ENCODE measurements around the gene ZDHHC4. TPM values are rescaled to one million over a fixed set of nuclear protein-coding genes. Genes with fewer than 3 reads are reported as not detected.

ZDHHC4 gene
- total and polyA plus RNA-seq, 9 of the 15 experiments (the other 6 are each of a cell fraction or from before 2014, with no cell fraction given): 33.4 to 106 (median 58.3) TPM

DNA sequence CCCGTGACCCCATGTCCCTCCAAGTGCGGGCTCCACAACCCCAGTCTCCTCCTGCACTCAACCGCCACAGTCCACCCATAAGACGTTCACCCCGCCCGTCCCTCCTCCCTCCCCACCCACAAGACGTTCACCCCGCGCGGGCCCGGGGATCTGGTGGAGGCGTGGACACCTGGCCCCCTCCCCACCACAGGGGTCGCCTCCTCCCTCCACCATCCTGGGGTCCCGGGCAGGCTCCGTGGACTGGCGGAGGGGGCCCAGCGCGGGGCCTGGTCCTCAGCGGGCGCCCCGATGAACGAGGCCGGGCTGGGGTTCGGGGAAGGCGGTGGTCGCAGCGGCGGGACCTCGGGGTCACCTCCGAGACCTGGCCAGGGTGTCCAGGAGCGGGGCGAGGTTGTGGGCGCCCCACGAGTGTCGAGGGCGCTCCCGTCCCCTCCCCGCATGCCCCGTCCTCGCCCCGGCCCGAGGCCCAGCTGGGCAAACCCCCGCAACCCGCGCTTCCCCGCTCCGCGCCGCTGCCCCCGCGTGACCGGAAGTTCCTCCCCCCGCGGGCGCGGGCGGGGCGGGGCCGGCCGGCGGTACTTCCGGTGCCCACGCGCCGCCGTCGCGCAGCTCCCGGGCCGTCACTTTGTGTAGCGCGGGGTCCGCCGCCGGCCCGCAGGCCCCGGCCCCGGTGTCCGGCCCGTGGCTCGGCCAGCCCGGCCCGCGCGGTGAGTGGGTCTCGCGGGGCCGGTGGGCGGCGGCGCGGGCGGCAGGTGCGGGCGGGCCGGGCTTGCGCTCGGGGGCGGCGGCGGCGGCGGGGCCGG, 59.7 kb downstream of the ZDHHC4 start, which contains the start of gene ZNF316 (continued):
- TF ChIP-seq, protein P1, sequence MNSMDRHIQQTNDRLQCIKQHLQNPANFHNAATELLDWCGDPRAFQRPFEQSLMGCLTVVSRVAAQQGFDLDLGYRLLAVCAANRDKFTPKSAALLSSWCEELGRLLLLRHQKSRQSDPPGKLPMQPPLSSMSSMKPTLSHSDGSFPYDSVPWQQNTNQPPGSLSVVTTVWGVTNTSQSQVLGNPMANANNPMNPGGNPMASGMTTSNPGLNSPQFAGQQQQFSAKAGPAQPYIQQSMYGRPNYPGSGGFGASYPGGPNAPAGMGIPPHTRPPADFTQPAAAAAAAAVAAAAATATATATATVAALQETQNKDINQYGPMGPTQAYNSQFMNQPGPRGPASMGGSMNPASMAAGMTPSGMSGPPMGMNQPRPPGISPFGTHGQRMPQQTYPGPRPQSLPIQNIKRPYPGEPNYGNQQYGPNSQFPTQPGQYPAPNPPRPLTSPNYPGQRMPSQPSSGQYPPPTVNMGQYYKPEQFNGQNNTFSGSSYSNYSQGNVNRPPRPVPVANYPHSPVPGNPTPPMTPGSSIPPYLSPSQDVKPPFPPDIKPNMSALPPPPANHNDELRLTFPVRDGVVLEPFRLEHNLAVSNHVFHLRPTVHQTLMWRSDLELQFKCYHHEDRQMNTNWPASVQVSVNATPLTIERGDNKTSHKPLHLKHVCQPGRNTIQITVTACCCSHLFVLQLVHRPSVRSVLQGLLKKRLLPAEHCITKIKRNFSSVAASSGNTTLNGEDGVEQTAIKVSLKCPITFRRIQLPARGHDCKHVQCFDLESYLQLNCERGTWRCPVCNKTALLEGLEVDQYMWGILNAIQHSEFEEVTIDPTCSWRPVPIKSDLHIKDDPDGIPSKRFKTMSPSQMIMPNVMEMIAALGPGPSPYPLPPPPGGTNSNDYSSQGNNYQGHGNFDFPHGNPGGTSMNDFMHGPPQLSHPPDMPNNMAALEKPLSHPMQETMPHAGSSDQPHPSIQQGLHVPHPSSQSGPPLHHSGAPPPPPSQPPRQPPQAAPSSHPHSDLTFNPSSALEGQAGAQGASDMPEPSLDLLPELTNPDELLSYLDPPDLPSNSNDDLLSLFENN (IDR thresholded peaks at IDR 0.05; ENCODE audit: low read depth in 2 of 2, low read length in 2 of 2): no peak
- TF ChIP-seq JUN (IDR thresholded peaks at IDR 0.05; ENCODE audit: borderline replicate concordance, low read depth, low read length) (no peak), JUN (CRISPR knock-in tag; IDR thresholded peaks at IDR 0.05; ENCODE audit: borderline replicate concordance) (no peak), FOXJ2 (tag; IDR thresholded peaks at IDR 0.05) (no peak), RBM17 (IDR thresholded peaks at IDR 0.05; ENCODE audit: borderline replicate concordance, low read depth, low read length) (no peak), ZNF165 (CRISPR knock-in tag; IDR thresholded peaks at IDR 0.05; ENCODE audit: borderline replicate concordance) (no peak), ZNF830 (CRISPR knock-in tag; IDR thresholded peaks at IDR 0.05) (no peak), SMARCC2 (IDR thresholded peaks at IDR 0.05; ENCODE audit: low read depth) (no peak), BCL6 (CRISPR knock-in tag; IDR thresholded peaks at IDR 0.05) (no peak), RNF2 (IDR thresholded peaks at IDR 0.05) (no peak), ZNF764 (CRISPR knock-in tag; IDR thresholded peaks at IDR 0.05; ENCODE audit: low read depth) (no peak)
- TF ChIP-seq, protein P2, sequence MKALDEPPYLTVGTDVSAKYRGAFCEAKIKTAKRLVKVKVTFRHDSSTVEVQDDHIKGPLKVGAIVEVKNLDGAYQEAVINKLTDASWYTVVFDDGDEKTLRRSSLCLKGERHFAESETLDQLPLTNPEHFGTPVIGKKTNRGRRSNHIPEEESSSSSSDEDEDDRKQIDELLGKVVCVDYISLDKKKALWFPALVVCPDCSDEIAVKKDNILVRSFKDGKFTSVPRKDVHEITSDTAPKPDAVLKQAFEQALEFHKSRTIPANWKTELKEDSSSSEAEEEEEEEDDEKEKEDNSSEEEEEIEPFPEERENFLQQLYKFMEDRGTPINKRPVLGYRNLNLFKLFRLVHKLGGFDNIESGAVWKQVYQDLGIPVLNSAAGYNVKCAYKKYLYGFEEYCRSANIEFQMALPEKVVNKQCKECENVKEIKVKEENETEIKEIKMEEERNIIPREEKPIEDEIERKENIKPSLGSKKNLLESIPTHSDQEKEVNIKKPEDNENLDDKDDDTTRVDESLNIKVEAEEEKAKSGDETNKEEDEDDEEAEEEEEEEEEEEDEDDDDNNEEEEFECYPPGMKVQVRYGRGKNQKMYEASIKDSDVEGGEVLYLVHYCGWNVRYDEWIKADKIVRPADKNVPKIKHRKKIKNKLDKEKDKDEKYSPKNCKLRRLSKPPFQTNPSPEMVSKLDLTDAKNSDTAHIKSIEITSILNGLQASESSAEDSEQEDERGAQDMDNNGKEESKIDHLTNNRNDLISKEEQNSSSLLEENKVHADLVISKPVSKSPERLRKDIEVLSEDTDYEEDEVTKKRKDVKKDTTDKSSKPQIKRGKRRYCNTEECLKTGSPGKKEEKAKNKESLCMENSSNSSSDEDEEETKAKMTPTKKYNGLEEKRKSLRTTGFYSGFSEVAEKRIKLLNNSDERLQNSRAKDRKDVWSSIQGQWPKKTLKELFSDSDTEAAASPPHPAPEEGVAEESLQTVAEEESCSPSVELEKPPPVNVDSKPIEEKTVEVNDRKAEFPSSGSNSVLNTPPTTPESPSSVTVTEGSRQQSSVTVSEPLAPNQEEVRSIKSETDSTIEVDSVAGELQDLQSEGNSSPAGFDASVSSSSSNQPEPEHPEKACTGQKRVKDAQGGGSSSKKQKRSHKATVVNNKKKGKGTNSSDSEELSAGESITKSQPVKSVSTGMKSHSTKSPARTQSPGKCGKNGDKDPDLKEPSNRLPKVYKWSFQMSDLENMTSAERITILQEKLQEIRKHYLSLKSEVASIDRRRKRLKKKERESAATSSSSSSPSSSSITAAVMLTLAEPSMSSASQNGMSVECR (CRISPR knock-in tag; IDR thresholded peaks at IDR 0.05): 0 out of 2 replicates have a peak, but pooled peaks have one; percentile 29
- TF ChIP-seq, protein P3, sequence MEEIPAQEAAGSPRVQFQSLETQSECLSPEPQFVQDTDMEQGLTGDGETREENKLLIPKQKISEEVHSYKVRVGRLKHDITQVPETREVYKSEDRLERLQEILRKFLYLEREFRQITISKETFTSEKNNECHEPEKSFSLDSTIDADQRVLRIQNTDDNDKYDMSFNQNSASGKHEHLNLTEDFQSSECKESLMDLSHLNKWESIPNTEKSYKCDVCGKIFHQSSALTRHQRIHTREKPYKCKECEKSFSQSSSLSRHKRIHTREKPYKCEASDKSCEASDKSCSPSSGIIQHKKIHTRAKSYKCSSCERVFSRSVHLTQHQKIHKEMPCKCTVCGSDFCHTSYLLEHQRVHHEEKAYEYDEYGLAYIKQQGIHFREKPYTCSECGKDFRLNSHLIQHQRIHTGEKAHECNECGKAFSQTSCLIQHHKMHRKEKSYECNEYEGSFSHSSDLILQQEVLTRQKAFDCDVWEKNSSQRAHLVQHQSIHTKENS (CRISPR knock-in tag; IDR thresholded peaks at IDR 0.05): no peak
- TF ChIP-seq, protein P4, sequence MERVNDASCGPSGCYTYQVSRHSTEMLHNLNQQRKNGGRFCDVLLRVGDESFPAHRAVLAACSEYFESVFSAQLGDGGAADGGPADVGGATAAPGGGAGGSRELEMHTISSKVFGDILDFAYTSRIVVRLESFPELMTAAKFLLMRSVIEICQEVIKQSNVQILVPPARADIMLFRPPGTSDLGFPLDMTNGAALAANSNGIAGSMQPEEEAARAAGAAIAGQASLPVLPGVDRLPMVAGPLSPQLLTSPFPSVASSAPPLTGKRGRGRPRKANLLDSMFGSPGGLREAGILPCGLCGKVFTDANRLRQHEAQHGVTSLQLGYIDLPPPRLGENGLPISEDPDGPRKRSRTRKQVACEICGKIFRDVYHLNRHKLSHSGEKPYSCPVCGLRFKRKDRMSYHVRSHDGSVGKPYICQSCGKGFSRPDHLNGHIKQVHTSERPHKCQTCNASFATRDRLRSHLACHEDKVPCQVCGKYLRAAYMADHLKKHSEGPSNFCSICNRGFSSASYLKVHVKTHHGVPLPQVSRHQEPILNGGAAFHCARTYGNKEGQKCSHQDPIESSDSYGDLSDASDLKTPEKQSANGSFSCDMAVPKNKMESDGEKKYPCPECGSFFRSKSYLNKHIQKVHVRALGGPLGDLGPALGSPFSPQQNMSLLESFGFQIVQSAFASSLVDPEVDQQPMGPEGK (CRISPR knock-in tag; IDR thresholded peaks at IDR 0.05; ENCODE audit: borderline replicate concordance): no peak
